Measurements from ENCODE around the gene MET. TPM values are rescaled to one million over a fixed set of nuclear protein-coding genes. Genes with fewer than 3 reads are reported as not detected.
"Not testable (repeated sequence)": the region's sequence is repeated elsewhere in the genome, so short reads cannot be mapped to it uniquely, and the experiment has no call there.

MET gene
- polyA plus RNA-seq, 1 donor = 10.6 TPM

DNA sequence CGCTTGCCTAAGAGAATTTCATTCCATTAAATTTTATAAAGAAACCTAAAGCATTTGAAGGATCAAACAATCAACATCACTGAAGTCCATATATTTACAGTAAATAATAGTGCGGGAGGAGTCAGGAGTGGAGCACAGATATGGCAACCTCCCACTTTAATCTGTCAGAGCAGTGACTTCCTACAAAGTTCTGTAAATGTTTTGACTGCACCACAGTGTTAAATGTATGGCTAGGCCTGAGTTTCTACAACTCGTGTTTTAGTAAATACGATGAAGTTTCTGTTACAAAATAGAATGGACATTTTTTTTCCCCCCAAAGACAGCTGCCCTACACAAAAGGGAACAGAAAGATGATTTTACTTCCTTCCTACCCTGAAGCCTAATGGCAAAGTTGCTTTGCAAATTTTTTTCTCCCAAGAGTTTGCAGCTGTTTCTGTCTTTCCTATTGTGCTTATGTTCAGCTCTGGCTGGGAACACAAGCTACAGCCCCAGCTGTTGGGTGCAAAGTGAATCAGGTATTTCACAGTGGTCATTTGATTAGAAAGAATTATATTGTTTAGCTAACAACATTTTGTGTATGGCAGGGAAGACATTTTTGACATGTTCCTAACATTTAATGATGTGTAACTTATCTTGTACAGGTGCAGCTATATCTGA is 62.1 kb downstream of the MET start:
- H3K4me1 ChIP-seq (ENCODE audit: control insufficient read depth, insufficient read depth, low read length) = peaks cover 4% of the 10 kb centered on the region

GRCh38 chr7:116734710-116735109 is 62.7 kb downstream of the MET start:
- H3K4me3 ChIP-seq (ENCODE audit: low read length) = no peak overlapping the region
- H3K9me3 ChIP-seq (ENCODE audit: control insufficient read depth, low read depth, low read length) = no peaks in the 10 kb centered on the region
- no peak for DNase-seq
- H3K4me1 ChIP-seq (ENCODE audit: control insufficient read depth, insufficient read depth, low read length) = peaks cover 4% of the 10 kb centered on the region
- H3K27ac ChIP-seq (ENCODE audit: low read length) = no peak overlapping the region
- H3K27me3 ChIP-seq (ENCODE audit: control insufficient read depth, insufficient read depth, low read length) = no peaks in the 10 kb centered on the region
- H3K36me3 ChIP-seq (ENCODE audit: control insufficient read depth, insufficient read depth, low read length) = no peaks in the 10 kb centered on the region
- 100% methylated on average over 1 of the region's 6 CpGs for WGBS (ENCODE audit: insufficient coverage, low lambda C conversion rate)

More for the DNA sequence above, 62.1 kb downstream of the MET start:
- no peak for DNase-seq
- WGBS (ENCODE audit: insufficient coverage, low lambda C conversion rate) = 93% methylated on average over 3 of the region's 4 CpGs
- H3K9me3 ChIP-seq (ENCODE audit: control insufficient read depth, low read depth, low read length) = no peaks in the 10 kb centered on the region
- no peaks in the 10 kb centered on the region for H3K36me3 ChIP-seq (ENCODE audit: control insufficient read depth, insufficient read depth, low read length)
- H3K27me3 ChIP-seq (ENCODE audit: control insufficient read depth, insufficient read depth, low read length) = no peaks in the 10 kb centered on the region
- no peak overlapping the region for H3K27ac ChIP-seq (ENCODE audit: low read length)
- no peak overlapping the region for H3K4me3 ChIP-seq (ENCODE audit: low read length)

DNA sequence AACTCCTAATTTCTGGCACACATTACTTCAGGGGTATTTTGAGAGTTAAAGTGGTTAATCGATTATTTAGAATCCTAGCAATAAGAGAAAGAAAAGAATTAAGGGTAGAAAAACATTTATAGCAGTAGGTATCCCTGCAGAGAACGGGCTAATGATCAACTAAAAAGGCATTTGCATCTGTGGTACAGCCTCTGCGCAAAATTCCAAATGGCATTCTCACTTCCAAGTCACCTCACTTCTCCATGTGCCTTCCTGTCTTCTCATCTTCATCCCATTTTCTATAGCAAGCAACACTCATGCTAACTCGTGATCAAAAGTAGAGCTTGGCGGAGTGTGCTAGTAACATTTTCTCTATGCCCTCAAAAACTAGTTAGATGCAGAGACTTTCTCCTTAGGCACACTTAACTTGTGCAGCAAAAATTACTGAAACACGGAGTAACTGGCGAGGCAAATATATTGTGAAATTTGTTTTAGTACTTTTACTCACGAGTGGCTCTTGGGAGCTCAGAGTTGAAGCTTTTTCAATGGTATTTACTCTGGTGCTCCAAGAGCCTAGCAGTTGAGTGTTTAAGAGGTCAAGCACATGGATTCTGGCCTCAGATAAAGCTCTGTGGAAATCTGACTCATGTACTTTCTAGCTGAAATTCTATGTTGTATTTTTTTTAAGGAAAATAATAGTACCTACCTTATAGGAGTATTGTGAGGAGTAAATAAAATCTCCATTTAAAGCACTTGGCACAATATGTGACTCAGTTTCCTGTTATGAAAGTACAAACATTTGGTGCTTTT is 65.1 kb downstream of the MET start:
- H3K4me1 ChIP-seq (ENCODE audit: control insufficient read depth, insufficient read depth, low read length) = peaks cover 12% of the 10 kb centered on the region
- no peaks in the 10 kb centered on the region for H3K36me3 ChIP-seq (ENCODE audit: control insufficient read depth, insufficient read depth, low read length)
- H3K27ac ChIP-seq (ENCODE audit: low read length) = peak overlapping the region; percentile 3
- H3K4me3 ChIP-seq (ENCODE audit: low read length) = no peak overlapping the region
- no peaks in the 10 kb centered on the region for H3K9me3 ChIP-seq (ENCODE audit: control insufficient read depth, low read depth, low read length)
- peak; percentile 31 to 54 for DNase-seq
- WGBS (ENCODE audit: insufficient coverage, low lambda C conversion rate) = 80% methylated on average over 1 of the region's 8 CpGs
- H3K27me3 ChIP-seq (ENCODE audit: control insufficient read depth, insufficient read depth, low read length) = no peaks in the 10 kb centered on the region

- no peaks in the 10 kb centered on the region for H3K27me3 ChIP-seq (ENCODE audit: control insufficient read depth, insufficient read depth, low read length)
- WGBS (ENCODE audit: insufficient coverage, low lambda C conversion rate) = 67% methylated on average over 1 of the region's 1 CpG
- DNase-seq = no peak
- no peak overlapping the region for H3K27ac ChIP-seq (ENCODE audit: low read length)
- H3K36me3 ChIP-seq (ENCODE audit: control insufficient read depth, insufficient read depth, low read length) = no peaks in the 10 kb centered on the region
- no peaks in the 10 kb centered on the region for H3K9me3 ChIP-seq (ENCODE audit: control insufficient read depth, low read depth, low read length)
- no peak overlapping the region for H3K4me3 ChIP-seq (ENCODE audit: low read length)
- peaks cover 12% of the 10 kb centered on the region for H3K4me1 ChIP-seq (ENCODE audit: control insufficient read depth, insufficient read depth, low read length)
These were observed 66.4 kb downstream of the MET start for GRCh38 chr7:116738378-116738777.

DNA sequence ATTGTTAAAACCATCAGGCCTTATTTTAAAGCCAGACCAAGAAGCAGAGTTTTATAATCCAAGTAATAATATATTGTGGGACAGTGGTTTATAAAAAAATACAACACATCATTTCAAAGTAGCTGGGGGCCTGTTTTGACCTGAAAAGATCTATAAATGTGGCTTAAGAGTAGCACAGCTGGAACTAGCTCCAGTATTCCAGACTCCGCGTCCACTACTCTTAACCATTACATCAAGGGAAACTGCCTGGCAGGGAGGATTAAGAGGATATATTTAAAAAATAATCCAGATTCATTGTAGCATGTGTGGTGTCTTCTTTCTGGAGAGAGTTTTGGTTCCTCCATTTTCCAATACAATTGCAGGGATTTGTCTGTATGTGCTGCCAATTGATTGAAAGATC is 67.3 kb downstream of the MET start:
- DNase-seq = no peak
- WGBS (ENCODE audit: insufficient coverage, low lambda C conversion rate) = no CpG with 5 or more reads among the region's 2 CpGs
- peaks cover 12% of the 10 kb centered on the region for H3K4me1 ChIP-seq (ENCODE audit: control insufficient read depth, insufficient read depth, low read length)

DNA sequence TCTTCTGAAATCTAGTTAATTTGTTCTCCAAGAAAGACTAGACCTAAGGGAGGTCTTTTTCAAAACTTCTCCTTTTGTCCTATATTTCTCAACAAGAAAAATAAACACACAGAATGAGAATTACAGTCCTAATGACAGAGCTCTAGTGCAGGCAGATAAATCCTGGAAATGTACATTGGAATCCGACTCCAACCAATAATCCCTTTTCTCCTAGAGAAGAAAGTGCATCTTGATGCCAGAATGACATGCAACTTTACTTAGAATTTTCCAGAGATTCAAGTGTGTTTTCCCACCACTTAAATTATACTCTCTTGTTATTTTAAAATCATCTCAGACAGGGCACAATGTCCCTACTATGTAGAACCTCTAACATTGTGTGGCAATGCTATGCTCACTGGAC is 68.2 kb downstream of the MET start:
- no CpG with 5 or more reads among the region's 1 CpG for WGBS (ENCODE audit: insufficient coverage, low lambda C conversion rate)
- H3K27ac ChIP-seq (ENCODE audit: low read length) = no peak overlapping the region
- peaks cover 12% of the 10 kb centered on the region for H3K4me1 ChIP-seq (ENCODE audit: control insufficient read depth, insufficient read depth, low read length)
- H3K4me3 ChIP-seq (ENCODE audit: low read length) = no peak overlapping the region
- H3K36me3 ChIP-seq (ENCODE audit: control insufficient read depth, insufficient read depth, low read length) = no peaks in the 10 kb centered on the region
- H3K27me3 ChIP-seq (ENCODE audit: control insufficient read depth, insufficient read depth, low read length) = no peaks in the 10 kb centered on the region
- DNase-seq = no peak
- H3K9me3 ChIP-seq (ENCODE audit: control insufficient read depth, low read depth, low read length) = no peaks in the 10 kb centered on the region

More for the DNA sequence above, 67.3 kb downstream of the MET start:
- H3K27ac ChIP-seq (ENCODE audit: low read length) = no peak overlapping the region
- H3K27me3 ChIP-seq (ENCODE audit: control insufficient read depth, insufficient read depth, low read length) = no peaks in the 10 kb centered on the region
- no peaks in the 10 kb centered on the region for H3K9me3 ChIP-seq (ENCODE audit: control insufficient read depth, low read depth, low read length)
- no peaks in the 10 kb centered on the region for H3K36me3 ChIP-seq (ENCODE audit: control insufficient read depth, insufficient read depth, low read length)
- no peak overlapping the region for H3K4me3 ChIP-seq (ENCODE audit: low read length)

DNA sequence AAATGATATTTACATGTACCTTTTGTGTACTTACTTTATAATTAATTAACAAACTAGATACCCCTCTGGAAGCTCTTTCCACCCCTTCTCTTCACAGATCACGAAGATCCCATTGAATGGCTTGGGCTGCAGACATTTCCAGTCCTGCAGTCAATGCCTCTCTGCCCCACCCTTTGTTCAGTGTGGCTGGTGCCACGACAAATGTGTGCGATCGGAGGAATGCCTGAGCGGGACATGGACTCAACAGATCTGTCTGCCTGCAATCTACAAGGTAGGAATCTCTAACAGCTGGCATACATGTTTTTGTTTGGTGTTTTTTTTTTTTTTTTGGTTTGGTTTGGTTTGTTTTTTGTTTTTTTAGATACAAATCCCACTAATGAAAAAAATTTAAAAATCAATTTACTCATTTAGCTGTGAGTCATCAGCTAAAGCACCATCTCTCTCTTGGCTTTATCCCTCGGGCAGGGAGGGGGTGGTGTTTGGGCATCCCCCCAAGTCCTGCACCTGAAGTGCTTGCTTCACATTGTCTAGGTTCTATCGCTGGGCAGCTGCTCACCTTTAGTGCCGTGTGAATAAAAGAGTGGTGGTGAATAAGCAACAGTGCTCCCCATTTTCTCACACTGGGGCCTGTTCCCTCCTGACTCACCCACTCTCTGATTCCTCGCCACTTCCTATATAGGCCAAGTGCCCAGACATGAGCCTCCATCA is 68.9 kb downstream of the MET start:
- WGBS (ENCODE audit: insufficient coverage, low lambda C conversion rate) = no CpG with 5 or more reads among the region's 9 CpGs
- Histone ChIP-seq H3K4me3 (ENCODE audit: low read length) (no peak overlapping the region), H3K27ac (ENCODE audit: low read length) (no peak overlapping the region)

GRCh38 chr7:116741625-116742316 is 69.8 kb downstream of the MET start:
- DNase-seq = peak; percentile 30 to 58
- Histone ChIP-seq H3K27ac (ENCODE audit: low read length) (peak overlapping the region; percentile 32), H3K27me3 (ENCODE audit: control insufficient read depth, insufficient read depth, low read length) (no peaks in the 10 kb centered on the region), H3K36me3 (ENCODE audit: control insufficient read depth, insufficient read depth, low read length) (no peaks in the 10 kb centered on the region), H3K4me3 (ENCODE audit: low read length) (no peak overlapping the region), H3K4me1 (ENCODE audit: control insufficient read depth, insufficient read depth, low read length) (peaks cover 12% of the 10 kb centered on the region), H3K9me3 (ENCODE audit: control insufficient read depth, low read depth, low read length) (no peaks in the 10 kb centered on the region)
- WGBS (ENCODE audit: insufficient coverage, low lambda C conversion rate) = 90% methylated on average over 2 of the region's 7 CpGs

More for the DNA sequence above, 68.9 kb downstream of the MET start:
- H3K27me3 ChIP-seq (ENCODE audit: control insufficient read depth, insufficient read depth, low read length) = no peaks in the 10 kb centered on the region
- no peaks in the 10 kb centered on the region for H3K36me3 ChIP-seq (ENCODE audit: control insufficient read depth, insufficient read depth, low read length)
- H3K4me1 ChIP-seq (ENCODE audit: control insufficient read depth, insufficient read depth, low read length) = peaks cover 12% of the 10 kb centered on the region
- DNase-seq = no peak
- no peaks in the 10 kb centered on the region for H3K9me3 ChIP-seq (ENCODE audit: control insufficient read depth, low read depth, low read length)

- H3K9me3 ChIP-seq (ENCODE audit: control insufficient read depth, low read depth, low read length) = no peaks in the 10 kb centered on the region
- DNase-seq = no peak
- H3K36me3 ChIP-seq (ENCODE audit: control insufficient read depth, insufficient read depth, low read length) = no peaks in the 10 kb centered on the region
- no peaks in the 10 kb centered on the region for H3K27me3 ChIP-seq (ENCODE audit: control insufficient read depth, insufficient read depth, low read length)
- 100% methylated on average over 1 of the region's 6 CpGs for WGBS (ENCODE audit: insufficient coverage, low lambda C conversion rate)
- H3K4me1 ChIP-seq (ENCODE audit: control insufficient read depth, insufficient read depth, low read length) = peaks cover 10% of the 10 kb centered on the region
- no peak overlapping the region for H3K4me3 ChIP-seq (ENCODE audit: low read length)
- H3K27ac ChIP-seq (ENCODE audit: low read length) = no peak overlapping the region
These were observed 70.6 kb downstream of the MET start for GRCh38 chr7:116742641-116743040.

- WGBS (ENCODE audit: insufficient coverage, low lambda C conversion rate) = 17% methylated on average over 1 of the region's 2 CpGs
These were observed 71.8 kb downstream of the MET start for GRCh38 chr7:116743835-116744234.

More at GRCh38 chr7:116743835-116744234, 71.8 kb downstream of the MET start:
- not testable (repeated sequence) for H3K9me3 ChIP-seq (ENCODE audit: control insufficient read depth, low read depth, low read length); H3K4me3 ChIP-seq (ENCODE audit: low read length); H3K27me3 ChIP-seq (ENCODE audit: control insufficient read depth, insufficient read depth, low read length); DNase-seq; H3K36me3 ChIP-seq (ENCODE audit: control insufficient read depth, insufficient read depth, low read length); H3K4me1 ChIP-seq (ENCODE audit: control insufficient read depth, insufficient read depth, low read length); H3K27ac ChIP-seq (ENCODE audit: low read length)
